Testis (tissue), 3 donors: ENCODE measurements around the gene LRP1B. TPM values are rescaled to one million over a fixed set of nuclear protein-coding genes. Genes with fewer than 3 reads are reported as not detected.

Experiments
- DNase-seq: peaks from one replicate; pipeline ENCODE4 v3.0.0-alpha.2; 2019
- H3K27ac ChIP-seq, 2 donors: fragments of 200-600 bp; sonication (generic); one replicate each; pipeline ENCODE4 v1.5.1; 2019
- H3K27me3 ChIP-seq: fragments of 200-600 bp; sonication (generic); one replicate; pipeline ENCODE4 v1.5.1; 2019
- H3K36me3 ChIP-seq: fragments of 200-600 bp; sonication (generic); one replicate; pipeline ENCODE4 v1.5.1; 2017; ENCODE audit warnings: low read depth; ENCODE audit errors: missing control alignments
- H3K4me1 ChIP-seq: fragments of 200-600 bp; sonication (generic); one replicate; pipeline ENCODE4 v1.5.1; 2019
- H3K4me3 ChIP-seq, 2 donors: fragments of 200-600 bp; sonication (generic); one replicate each; pipeline ENCODE4 v1.5.1; 2017 to 2019
- H3K9me3 ChIP-seq: fragments of 200-600 bp; sonication (generic); one replicate; pipeline ENCODE4 v1.5.1; 2017
- POLR2A ChIP-seq: fragments of 450-650 bp; IDR thresholded peaks from one replicate; pipeline ENCODE4 v1.6.1; 2017; ENCODE audit warnings: antibody characterized with exemption, mild to moderate bottlenecking, moderate library complexity
- WGBS, 2 donors: methylation state at CpG; one replicate each; pipeline ENCODE4 v1.1.5; 2018; 5-methylcytosine and 5-hydroxymethylcytosine counted together
- intact Hi-C: fragments of 100-400 bp; cut with DNase I; formaldehyde crosslinking; loops from one replicate; pipeline ENCODE4 v1.15.1; 2023; ENCODE audit warnings: low total_unique reads
- polyA plus RNA-seq: library from polyadenylated mRNA; stranded (reverse); fragments of 350-450 nt; fragmentation: Illumina TruSeq; extraction: RNeasy Lipid Tissue Mini Kit (QIAGEN cat#74804); gene quantifications from one replicate; pipeline ENCODE4 v1.2.3, GENCODE V29; 2014; ENCODE audit warnings: low read depth, low replicate concordance; ENCODE audit not compliant: insufficient read depth
- total RNA-seq, 2 donors: library from RNA; depleted of rRNA; stranded (reverse); fragments of >200 nt; gene quantifications; one replicate each; pipeline ENCODE4 v1.2.3, GENCODE V29; 2016
- TF ChIP-seq, protein P1 (sequence below), 3 experiments: fragments of 450-650 bp in 2 of 3; fragments of 200-600 bp in 1 of 3; sonication (generic) in 1 of 3; IDR thresholded peaks; one replicate each; pipeline ENCODE4 v1.5.1; 2016 to 2019; ENCODE audit warnings: antibody characterized with exemption in 3 of 3, mild to moderate bottlenecking in 2 of 3, moderate library complexity in 1 of 3

Gene LRP1B
- total and polyA plus RNA-seq, 3 donors from 2014 or later: 0.79 to 1.9 (median 0.84) TPM

DNA sequence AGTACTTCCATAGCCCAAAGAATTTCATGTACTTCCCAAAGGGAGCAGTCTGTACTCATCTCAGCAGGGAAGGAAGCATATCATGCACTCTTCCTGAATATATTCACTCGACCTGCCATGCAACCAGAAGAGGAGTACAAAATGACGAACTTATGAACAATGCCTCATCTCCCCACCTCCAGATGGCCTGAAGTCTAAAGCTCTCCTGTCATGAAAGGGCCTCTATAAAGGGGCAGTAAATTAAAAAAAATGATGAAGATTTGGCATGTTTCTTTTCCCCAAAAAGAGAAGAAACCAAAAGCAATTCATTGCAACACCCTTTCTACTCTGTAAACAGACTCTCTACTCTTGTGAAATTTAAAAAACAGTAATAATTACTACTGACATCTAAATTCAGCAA lies 1601.1 kb downstream of the LRP1B start:
- TF ChIP-seq, protein P1, sequence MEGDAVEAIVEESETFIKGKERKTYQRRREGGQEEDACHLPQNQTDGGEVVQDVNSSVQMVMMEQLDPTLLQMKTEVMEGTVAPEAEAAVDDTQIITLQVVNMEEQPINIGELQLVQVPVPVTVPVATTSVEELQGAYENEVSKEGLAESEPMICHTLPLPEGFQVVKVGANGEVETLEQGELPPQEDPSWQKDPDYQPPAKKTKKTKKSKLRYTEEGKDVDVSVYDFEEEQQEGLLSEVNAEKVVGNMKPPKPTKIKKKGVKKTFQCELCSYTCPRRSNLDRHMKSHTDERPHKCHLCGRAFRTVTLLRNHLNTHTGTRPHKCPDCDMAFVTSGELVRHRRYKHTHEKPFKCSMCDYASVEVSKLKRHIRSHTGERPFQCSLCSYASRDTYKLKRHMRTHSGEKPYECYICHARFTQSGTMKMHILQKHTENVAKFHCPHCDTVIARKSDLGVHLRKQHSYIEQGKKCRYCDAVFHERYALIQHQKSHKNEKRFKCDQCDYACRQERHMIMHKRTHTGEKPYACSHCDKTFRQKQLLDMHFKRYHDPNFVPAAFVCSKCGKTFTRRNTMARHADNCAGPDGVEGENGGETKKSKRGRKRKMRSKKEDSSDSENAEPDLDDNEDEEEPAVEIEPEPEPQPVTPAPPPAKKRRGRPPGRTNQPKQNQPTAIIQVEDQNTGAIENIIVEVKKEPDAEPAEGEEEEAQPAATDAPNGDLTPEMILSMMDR (IDR thresholded peaks at IDR 0.05): no peak
- TF ChIP-seq POLR2A: no peak
- DNase-seq: no peak
- H3K36me3 ChIP-seq: no peaks in the 10 kb centered on the region
- H3K27ac ChIP-seq: no peak overlapping the region
- intact Hi-C loops: no loop called here
- H3K9me3 ChIP-seq: no peaks in the 10 kb centered on the region
- no peak overlapping the region for H3K4me3 ChIP-seq
- H3K27me3 ChIP-seq: no peaks in the 10 kb centered on the region
- no peaks in the 10 kb centered on the region for H3K4me1 ChIP-seq
- 55 to 66% methylated on average over 2 of the region's 2 CpGs for WGBS, 2 donors

DNA sequence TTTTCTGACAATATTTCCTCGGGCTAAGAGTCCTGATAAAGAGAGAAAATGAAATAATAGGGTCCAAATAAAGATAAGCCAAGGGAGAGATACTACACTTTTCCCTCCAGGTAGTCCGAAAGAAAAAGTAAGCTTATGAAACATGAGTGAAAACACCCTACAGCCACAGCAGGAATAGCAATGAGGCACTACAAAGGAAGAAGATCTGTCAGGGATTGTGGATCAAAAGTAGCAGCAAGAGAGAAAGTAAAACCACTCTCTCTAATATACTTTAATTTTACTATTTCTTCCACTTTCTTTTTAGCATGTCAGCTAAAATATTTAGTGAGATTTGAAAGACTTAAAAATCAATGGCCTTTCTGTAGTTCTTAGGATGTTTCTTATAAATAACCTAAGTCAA lies 1601.8 kb downstream of the LRP1B start:
- WGBS, 2 donors: 74 to 80% methylated on average over 2 of the region's 2 CpGs
- Histone ChIP-seq H3K36me3 (no peaks in the 10 kb centered on the region), H3K9me3 (no peaks in the 10 kb centered on the region), H3K27me3 (no peaks in the 10 kb centered on the region), H3K4me1 (no peaks in the 10 kb centered on the region), H3K4me3 (no peak overlapping the region), H3K27ac (no peak overlapping the region)
- DNase-seq: no peak
- intact Hi-C loops: no loop called here
- TF ChIP-seq POLR2A: no peak
- TF ChIP-seq, protein P1 (IDR thresholded peaks at IDR 0.05): no peak

DNA sequence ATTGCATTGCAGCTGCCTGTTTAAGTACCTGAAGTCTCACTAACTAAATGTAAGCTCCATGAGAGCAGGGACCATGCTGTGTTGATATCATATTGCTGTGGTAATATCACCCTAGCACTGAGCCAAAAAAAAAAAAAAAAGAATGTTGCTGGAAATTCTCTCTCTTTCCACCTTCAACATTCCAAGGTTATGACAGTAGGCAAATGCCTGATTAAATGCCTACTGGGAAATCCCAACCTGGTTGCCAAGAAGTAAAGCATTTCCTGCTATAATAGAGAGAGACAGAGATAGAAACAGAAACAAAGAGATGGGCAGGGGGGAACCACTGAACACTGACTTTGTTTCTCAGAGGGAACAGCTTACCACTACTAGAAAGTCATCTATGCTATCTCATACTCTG lies 1604.2 kb downstream of the LRP1B start:
- H3K9me3 ChIP-seq: no peaks in the 10 kb centered on the region
- no peak overlapping the region for H3K4me3 ChIP-seq
- DNase-seq: no peak
- no peaks in the 10 kb centered on the region for H3K4me1 ChIP-seq
- H3K36me3 ChIP-seq: no peaks in the 10 kb centered on the region
- no peak overlapping the region for H3K27ac ChIP-seq
- no peak for TF ChIP-seq POLR2A
- TF ChIP-seq, protein P1 (IDR thresholded peaks at IDR 0.05): no peak
- H3K27me3 ChIP-seq: no peaks in the 10 kb centered on the region
- intact Hi-C loops: no loop called here

GRCh38 chr2:140512106-140512505 lies 1618.7 kb downstream of the LRP1B start:
- H3K36me3 ChIP-seq: no peaks in the 10 kb centered on the region
- no peak for TF ChIP-seq POLR2A
- TF ChIP-seq, protein P1 (IDR thresholded peaks at IDR 0.05): no peak
- no peak for DNase-seq
- H3K4me3 ChIP-seq: no peak overlapping the region
- H3K27ac ChIP-seq: no peak overlapping the region
- intact Hi-C loops: no loop called here
- H3K4me1 ChIP-seq: no peaks in the 10 kb centered on the region
- no peaks in the 10 kb centered on the region for H3K9me3 ChIP-seq
- 66 to 71% methylated on average over 3 of the region's 3 CpGs for WGBS, 2 donors
- H3K27me3 ChIP-seq: no peaks in the 10 kb centered on the region

DNA sequence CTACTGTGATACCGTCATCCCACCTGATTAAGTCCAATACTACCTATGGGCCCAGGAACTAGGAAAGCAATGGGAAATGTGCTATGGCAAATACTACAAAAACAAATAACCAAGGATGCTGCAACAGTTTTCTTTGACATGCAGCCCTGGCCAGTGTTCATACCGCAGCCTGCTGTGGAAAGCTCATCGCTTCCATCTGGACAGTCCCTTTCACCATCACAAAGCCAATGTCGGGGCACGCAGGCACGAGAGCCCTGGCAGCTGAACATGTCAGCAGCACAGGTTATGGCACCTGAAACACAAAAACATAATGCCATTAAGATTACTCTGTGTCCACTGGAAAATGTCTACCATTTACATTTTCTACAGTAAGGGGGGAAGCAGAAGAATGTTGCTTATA lies 1621.1 kb downstream of the LRP1B start:
- intact Hi-C loops: no loop called here
- TF ChIP-seq, protein P1 (IDR thresholded peaks at IDR 0.05): no peak
- no peak for TF ChIP-seq POLR2A
- WGBS, 2 donors: 85 to 97% methylated on average over 3 to 6 of the region's 6 CpGs
- Histone ChIP-seq H3K36me3 (no peaks in the 10 kb centered on the region), H3K27me3 (no peaks in the 10 kb centered on the region), H3K4me1 (no peaks in the 10 kb centered on the region), H3K4me3 (no peak overlapping the region), H3K27ac (no peak overlapping the region), H3K9me3 (no peaks in the 10 kb centered on the region)
- no peak for DNase-seq
